ENCODE data around the gene GABRA5. TPM values are rescaled to one million over a fixed set of nuclear protein-coding genes. Genes with fewer than 3 reads are reported as not detected.

The GABRA5 gene
- total and polyA plus RNA-seq, 2 of the 13 experiments (the other 11 are each of a cell fraction or from before 2014, with no cell fraction given): not detected

GRCh38 chr15:26889298-26889898 lies 22.5 kb downstream of the GABRA5 start (continued):
- no peak for TF ChIP-seq AHDC1 (CRISPR knock-in tag; IDR thresholded peaks at IDR 0.05; ENCODE audit: borderline replicate concordance)
- TF ChIP-seq ZC3H13 (CRISPR knock-in tag; IDR thresholded peaks at IDR 0.05): no peak
- no peak for TF ChIP-seq ZNF343 (CRISPR knock-in tag; IDR thresholded peaks at IDR 0.05)
- TF ChIP-seq ZNF235 (CRISPR knock-in tag; IDR thresholded peaks at IDR 0.05; ENCODE audit: borderline replicate concordance): no peak
- TF ChIP-seq CTCF (CRISPR knock-in tag; IDR thresholded peaks at IDR 0.05): peak; percentile 71
- no peak for TF ChIP-seq GATA4 (IDR thresholded peaks at IDR 0.05; ENCODE audit: borderline replicate concordance, low read depth)

All from HepG2 (cell line).